ENCODE results near the gene AIDA. TPM values are rescaled to one million over a fixed set of nuclear protein-coding genes. Genes with fewer than 3 reads are reported as not detected.

AIDA gene
- total RNA-seq, 1 experiment from 2014 or later: 73.1 TPM

DNA sequence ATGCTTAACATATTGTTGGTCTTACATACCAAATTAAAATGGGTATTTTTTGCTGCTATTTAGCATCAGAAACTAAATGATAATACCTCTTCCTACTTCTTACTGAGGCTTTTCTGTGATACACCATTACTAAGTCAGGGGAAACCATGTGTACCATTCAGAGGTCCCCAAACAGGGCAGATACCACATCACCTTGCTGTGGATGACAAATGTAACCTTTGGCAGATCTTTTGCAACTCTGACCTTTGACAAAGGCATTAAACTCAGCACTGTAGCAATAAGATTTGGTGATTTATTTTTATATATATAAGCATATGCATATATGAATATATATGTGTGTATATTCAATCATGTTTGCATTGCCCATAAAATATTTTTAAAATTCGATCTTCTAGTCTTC is 27.6 kb upstream of the AIDA start:
- CTCF ChIA-PET: interaction anchor here (1.3 kb wide), 1 partner anchor 341 kb away, joined by 3 read pairs; no protein-coding TSS in a partner anchor
- intact Hi-C loops (cut with micrococcal nuclease; ENCODE audit: unreplicated experiment) (loop anchor here (5.0 kb wide), 1 partner anchor 342 kb away; no protein-coding TSS in a partner anchor), in situ Hi-C loops (cut with HindIII; ENCODE audit: low pct_unique_long_range_greater_than_20kb, low sequenced_read_pairs) (loop anchor here (25.0 kb wide), 1 partner anchor 347 kb away; no protein-coding TSS in a partner anchor)
- Histone ChIP-seq H3K27me3 (ENCODE audit: control insufficient read depth, insufficient read depth, low read length) (no peaks in the 10 kb centered on the region), H3K9me3 (ENCODE audit: control insufficient read depth, insufficient read depth, low read depth, low read length) (no peaks in the 10 kb centered on the region), H3K36me3 (ENCODE audit: control insufficient read depth, insufficient read depth, low read length) (peaks cover under 1% of the 10 kb centered on the region; the same call in 1 of the 2 replicates), H3K4me3 (ENCODE audit: low read depth in 2 of 2, low read length in 2 of 2) (no peak overlapping the region), H3K27ac (ENCODE audit: low read length) (no peak overlapping the region), H3K4me1 (ENCODE audit: control insufficient read depth, insufficient read depth, low read length) (no peaks in the 10 kb centered on the region; the same call in 1 of the 2 replicates)
- POLR2A ChIA-PET: no interaction called here
- no TSS peak for BruUV-seq (replicated peaks)
- TF ChIP-seq, protein P1, sequence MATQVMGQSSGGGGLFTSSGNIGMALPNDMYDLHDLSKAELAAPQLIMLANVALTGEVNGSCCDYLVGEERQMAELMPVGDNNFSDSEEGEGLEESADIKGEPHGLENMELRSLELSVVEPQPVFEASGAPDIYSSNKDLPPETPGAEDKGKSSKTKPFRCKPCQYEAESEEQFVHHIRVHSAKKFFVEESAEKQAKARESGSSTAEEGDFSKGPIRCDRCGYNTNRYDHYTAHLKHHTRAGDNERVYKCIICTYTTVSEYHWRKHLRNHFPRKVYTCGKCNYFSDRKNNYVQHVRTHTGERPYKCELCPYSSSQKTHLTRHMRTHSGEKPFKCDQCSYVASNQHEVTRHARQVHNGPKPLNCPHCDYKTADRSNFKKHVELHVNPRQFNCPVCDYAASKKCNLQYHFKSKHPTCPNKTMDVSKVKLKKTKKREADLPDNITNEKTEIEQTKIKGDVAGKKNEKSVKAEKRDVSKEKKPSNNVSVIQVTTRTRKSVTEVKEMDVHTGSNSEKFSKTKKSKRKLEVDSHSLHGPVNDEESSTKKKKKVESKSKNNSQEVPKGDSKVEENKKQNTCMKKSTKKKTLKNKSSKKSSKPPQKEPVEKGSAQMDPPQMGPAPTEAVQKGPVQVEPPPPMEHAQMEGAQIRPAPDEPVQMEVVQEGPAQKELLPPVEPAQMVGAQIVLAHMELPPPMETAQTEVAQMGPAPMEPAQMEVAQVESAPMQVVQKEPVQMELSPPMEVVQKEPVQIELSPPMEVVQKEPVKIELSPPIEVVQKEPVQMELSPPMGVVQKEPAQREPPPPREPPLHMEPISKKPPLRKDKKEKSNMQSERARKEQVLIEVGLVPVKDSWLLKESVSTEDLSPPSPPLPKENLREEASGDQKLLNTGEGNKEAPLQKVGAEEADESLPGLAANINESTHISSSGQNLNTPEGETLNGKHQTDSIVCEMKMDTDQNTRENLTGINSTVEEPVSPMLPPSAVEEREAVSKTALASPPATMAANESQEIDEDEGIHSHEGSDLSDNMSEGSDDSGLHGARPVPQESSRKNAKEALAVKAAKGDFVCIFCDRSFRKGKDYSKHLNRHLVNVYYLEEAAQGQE (IDR thresholded peaks at IDR 0.05; ENCODE audit: insufficient read depth in 1 of 2, low read depth in 2 of 2, low read length in 1 of 2): no peak
- no peak for TF ChIP-seq TCF7L2 (IDR thresholded peaks at IDR 0.05; ENCODE audit: low read depth, low read length)
- TF ChIP-seq, protein P2, sequence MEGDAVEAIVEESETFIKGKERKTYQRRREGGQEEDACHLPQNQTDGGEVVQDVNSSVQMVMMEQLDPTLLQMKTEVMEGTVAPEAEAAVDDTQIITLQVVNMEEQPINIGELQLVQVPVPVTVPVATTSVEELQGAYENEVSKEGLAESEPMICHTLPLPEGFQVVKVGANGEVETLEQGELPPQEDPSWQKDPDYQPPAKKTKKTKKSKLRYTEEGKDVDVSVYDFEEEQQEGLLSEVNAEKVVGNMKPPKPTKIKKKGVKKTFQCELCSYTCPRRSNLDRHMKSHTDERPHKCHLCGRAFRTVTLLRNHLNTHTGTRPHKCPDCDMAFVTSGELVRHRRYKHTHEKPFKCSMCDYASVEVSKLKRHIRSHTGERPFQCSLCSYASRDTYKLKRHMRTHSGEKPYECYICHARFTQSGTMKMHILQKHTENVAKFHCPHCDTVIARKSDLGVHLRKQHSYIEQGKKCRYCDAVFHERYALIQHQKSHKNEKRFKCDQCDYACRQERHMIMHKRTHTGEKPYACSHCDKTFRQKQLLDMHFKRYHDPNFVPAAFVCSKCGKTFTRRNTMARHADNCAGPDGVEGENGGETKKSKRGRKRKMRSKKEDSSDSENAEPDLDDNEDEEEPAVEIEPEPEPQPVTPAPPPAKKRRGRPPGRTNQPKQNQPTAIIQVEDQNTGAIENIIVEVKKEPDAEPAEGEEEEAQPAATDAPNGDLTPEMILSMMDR (IDR thresholded peaks at IDR 0.05): no peak
- TF ChIP-seq POLR2AphosphoS5 (IDR thresholded peaks at IDR 0.05; ENCODE audit: low read depth, low read length): no peak
- TF ChIP-seq SIN3A (IDR thresholded peaks at IDR 0.05; ENCODE audit: borderline replicate concordance, insufficient read depth, low read depth, low read length): no peak
- DNase-seq (ENCODE audit: low read depth, low spot score) (no peak), ATAC-seq (no peak)

DNA sequence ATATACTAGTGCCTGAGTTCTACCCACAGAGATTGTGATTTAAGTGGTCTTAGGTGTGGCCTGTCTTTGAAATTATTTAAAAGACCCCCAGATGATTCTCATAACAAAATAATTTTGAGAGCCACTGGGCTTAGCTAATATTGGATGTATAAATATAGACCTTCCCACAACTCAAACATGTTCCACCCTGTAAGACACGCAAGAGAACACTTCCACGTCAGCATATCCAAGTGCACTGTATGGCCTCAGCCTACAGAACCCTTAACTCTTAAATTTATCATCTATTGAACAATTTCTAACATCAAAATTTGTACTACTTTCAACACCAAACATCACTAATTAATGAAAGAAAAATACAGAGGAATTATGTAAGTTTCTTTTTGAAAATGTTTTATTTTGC is 27.2 kb upstream of the AIDA start:
- TF ChIP-seq, protein P1 (IDR thresholded peaks at IDR 0.05; ENCODE audit: insufficient read depth in 1 of 2, low read depth in 2 of 2, low read length in 1 of 2): no peak
- TF ChIP-seq, protein P2 (IDR thresholded peaks at IDR 0.05): no peak
- TF ChIP-seq POLR2AphosphoS5 (IDR thresholded peaks at IDR 0.05; ENCODE audit: low read depth, low read length) (no peak), SIN3A (IDR thresholded peaks at IDR 0.05; ENCODE audit: borderline replicate concordance, insufficient read depth, low read depth, low read length) (no peak), TCF7L2 (IDR thresholded peaks at IDR 0.05; ENCODE audit: low read depth, low read length) (no peak)
- intact Hi-C loops (cut with micrococcal nuclease; ENCODE audit: unreplicated experiment) (loop anchor here (5.0 kb wide), 1 partner anchor 343 kb away; no protein-coding TSS in a partner anchor), in situ Hi-C loops (cut with HindIII; ENCODE audit: low pct_unique_long_range_greater_than_20kb, low sequenced_read_pairs) (loop anchor here (25.0 kb wide), 1 partner anchor 348 kb away; no protein-coding TSS in a partner anchor)
- Histone ChIP-seq H3K4me1 (ENCODE audit: control insufficient read depth, insufficient read depth, low read length) (no peaks in the 10 kb centered on the region; the same call in 1 of the 2 replicates), H3K36me3 (ENCODE audit: control insufficient read depth, insufficient read depth, low read length) (peaks cover 4% of the 10 kb centered on the region; the same call in 1 of the 2 replicates), H3K27ac (ENCODE audit: low read length) (no peak overlapping the region), H3K9me3 (ENCODE audit: control insufficient read depth, insufficient read depth, low read depth, low read length) (no peaks in the 10 kb centered on the region), H3K27me3 (ENCODE audit: control insufficient read depth, insufficient read depth, low read length) (no peaks in the 10 kb centered on the region), H3K4me3 (ENCODE audit: low read depth in 2 of 2, low read length in 2 of 2) (no peak overlapping the region)
- ChIA-PET CTCF (interaction anchor here (1.0 to 1.5 kb wide), 3 partner anchors 15 to 351 kb away, joined by 3 to 12 read pairs (median 3); no protein-coding TSS in a partner anchor), POLR2A (no interaction called here)
- DNase-seq (ENCODE audit: low read depth, low spot score): no peak
- ATAC-seq: no peak
- no TSS peak for BruUV-seq (replicated peaks)

All from Panc1 (cell line).